LNCAP (cell line): ENCODE results near the gene KCNH2.

Experiments used
- CTCF ChIP-seq: fragments of 450-650 bp; IDR thresholded peaks from 2 replicates; pipeline ENCODE4 v1.5.1; 2017; ENCODE audit warnings: mild to moderate bottlenecking

The KCNH2 gene

GRCh38 chr7:150994838-150995510 lies 16.9 kb upstream of the KCNH2 start:
- no peak for TF ChIP-seq CTCF

GRCh38 chr7:150994141-150994837 lies 16.2 kb upstream of the KCNH2 start:
- TF ChIP-seq CTCF: no peak

- TF ChIP-seq CTCF: no peak
Measured at GRCh38 chr7:150993511-150993910, 15.4 kb upstream of the KCNH2 start.

- TF ChIP-seq CTCF: no peak
Measured at GRCh38 chr7:150992833-150993302, 14.7 kb upstream of the KCNH2 start.

GRCh38 chr7:150992051-150992640 lies 14.0 kb upstream of the KCNH2 start:
- TF ChIP-seq CTCF: no peak

GRCh38 chr7:150990416-150991186 lies 12.5 kb upstream of the KCNH2 start, which contains the start of gene NOS3:
Gene NOS3, plus strand, starts transcription at chr7:150991017. Its CDS starts 2,787 bp downstream, at chr7:150993804.
- TF ChIP-seq CTCF: no peak

GRCh38 chr7:150989456-150989855 lies 11.3 kb upstream of the KCNH2 start:
- TF ChIP-seq CTCF: no peak
